Measurements from ENCODE around the gene RBP7.

Gene RBP7

DNA sequence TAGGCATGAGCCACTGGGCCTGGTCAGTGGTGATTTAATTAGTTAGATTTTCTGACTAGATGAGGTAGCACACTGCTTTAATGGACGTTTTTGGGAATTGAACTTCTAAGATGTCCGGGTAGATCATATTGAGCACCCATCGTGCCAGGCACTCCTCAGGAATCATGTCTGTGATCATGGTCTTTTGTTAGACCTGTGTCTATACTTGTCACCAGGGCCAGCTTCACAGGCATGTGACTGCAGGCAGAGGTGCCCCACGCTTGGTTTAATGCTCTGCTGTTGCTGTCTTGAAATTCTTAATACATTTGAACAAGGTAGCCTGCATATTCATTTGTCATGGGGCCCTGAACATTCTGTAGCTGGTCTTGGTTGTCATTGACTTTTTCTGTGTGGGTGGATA is 55.3 kb downstream of the RBP7 start:
- no peak overlapping the region for H3K27ac ChIP-seq (ENCODE audit: low read length)
- no peak overlapping the region for H3K4me3 ChIP-seq (ENCODE audit: low read length)
- H3K27me3 ChIP-seq (replicated peaks; ENCODE audit: insufficient read depth, low read length): no peaks in the 10 kb centered on the region
- no peaks in the 10 kb centered on the region for H3K9me2 ChIP-seq (replicated peaks; ENCODE audit: insufficient read depth, low read length)
- H3K9ac ChIP-seq (ENCODE audit: low read length): no peak overlapping the region
- no peaks in the 10 kb centered on the region for H3K9me3 ChIP-seq (replicated peaks; ENCODE audit: insufficient read depth, low read length)
- TF ChIP-seq, protein P1, sequence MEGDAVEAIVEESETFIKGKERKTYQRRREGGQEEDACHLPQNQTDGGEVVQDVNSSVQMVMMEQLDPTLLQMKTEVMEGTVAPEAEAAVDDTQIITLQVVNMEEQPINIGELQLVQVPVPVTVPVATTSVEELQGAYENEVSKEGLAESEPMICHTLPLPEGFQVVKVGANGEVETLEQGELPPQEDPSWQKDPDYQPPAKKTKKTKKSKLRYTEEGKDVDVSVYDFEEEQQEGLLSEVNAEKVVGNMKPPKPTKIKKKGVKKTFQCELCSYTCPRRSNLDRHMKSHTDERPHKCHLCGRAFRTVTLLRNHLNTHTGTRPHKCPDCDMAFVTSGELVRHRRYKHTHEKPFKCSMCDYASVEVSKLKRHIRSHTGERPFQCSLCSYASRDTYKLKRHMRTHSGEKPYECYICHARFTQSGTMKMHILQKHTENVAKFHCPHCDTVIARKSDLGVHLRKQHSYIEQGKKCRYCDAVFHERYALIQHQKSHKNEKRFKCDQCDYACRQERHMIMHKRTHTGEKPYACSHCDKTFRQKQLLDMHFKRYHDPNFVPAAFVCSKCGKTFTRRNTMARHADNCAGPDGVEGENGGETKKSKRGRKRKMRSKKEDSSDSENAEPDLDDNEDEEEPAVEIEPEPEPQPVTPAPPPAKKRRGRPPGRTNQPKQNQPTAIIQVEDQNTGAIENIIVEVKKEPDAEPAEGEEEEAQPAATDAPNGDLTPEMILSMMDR (IDR thresholded peaks at IDR 0.05; ENCODE audit: low read length): no peak
- TF ChIP-seq EZH2 (optimal IDR thresholded peaks at IDR 0.05; ENCODE audit: low read depth, low read length) (no peak), EZH2phosphoT487 (IDR thresholded peaks at IDR 0.05; ENCODE audit: low read length) (no peak)
- no peaks in the 10 kb centered on the region for H3K36me3 ChIP-seq (replicated peaks; ENCODE audit: insufficient read depth, low read length)
- no peak overlapping the region for H3K4me2 ChIP-seq (ENCODE audit: low read depth, low read length)
- peaks cover 95% of the 10 kb centered on the region for H3K79me2 ChIP-seq (ENCODE audit: low read length)
- H3K4me1 ChIP-seq (ENCODE audit: low read length): peaks cover 8% of the 10 kb centered on the region
- no peak for DNase-seq
- 0 out of 2 replicates have a peak, but pooled peaks cover 6% of the 10 kb centered on the region for H4K20me1 ChIP-seq (ENCODE audit: insufficient read depth, low read length)
- no peaks in the 10 kb centered on the region for H3F3A ChIP-seq (ENCODE audit: insufficient read depth, low read length)
- H2AFZ ChIP-seq (ENCODE audit: low read length): no peak overlapping the region

DNA sequence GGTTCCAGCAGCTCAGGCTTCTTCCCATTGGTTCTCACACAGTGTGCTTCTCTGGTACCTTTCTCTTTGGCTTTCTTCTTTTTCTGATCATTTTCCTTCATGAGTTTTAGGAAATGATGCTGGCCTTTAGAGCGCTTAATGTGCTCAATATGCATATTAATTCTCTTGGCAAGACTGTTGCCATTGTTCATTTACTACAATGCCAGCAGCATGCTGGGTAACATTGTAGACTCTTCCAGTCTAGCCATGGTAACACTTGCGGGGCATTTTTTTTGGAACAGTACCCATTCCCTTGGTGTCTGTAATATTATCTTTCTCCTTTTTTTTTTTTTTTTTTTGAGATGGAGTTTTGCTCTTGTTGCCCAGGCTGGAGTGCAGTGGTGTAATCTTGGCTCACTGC is 57.4 kb downstream of the RBP7 start:
- peaks cover 8% of the 10 kb centered on the region for H3K4me1 ChIP-seq (ENCODE audit: low read length)
- H3F3A ChIP-seq (ENCODE audit: insufficient read depth, low read length): no peaks in the 10 kb centered on the region
- H3K9ac ChIP-seq (ENCODE audit: low read length): no peak overlapping the region
- no peaks in the 10 kb centered on the region for H3K36me3 ChIP-seq (replicated peaks; ENCODE audit: insufficient read depth, low read length)
- H3K9me3 ChIP-seq (replicated peaks; ENCODE audit: insufficient read depth, low read length): no peaks in the 10 kb centered on the region
- no peaks in the 10 kb centered on the region for H3K27me3 ChIP-seq (replicated peaks; ENCODE audit: insufficient read depth, low read length)
- no peaks in the 10 kb centered on the region for H4K20me1 ChIP-seq (ENCODE audit: insufficient read depth, low read length)
- H3K79me2 ChIP-seq (ENCODE audit: low read length): peaks cover 95% of the 10 kb centered on the region
- no peak overlapping the region for H2AFZ ChIP-seq (ENCODE audit: low read length)
- H3K4me3 ChIP-seq (ENCODE audit: low read length): no peak overlapping the region
- no peak for DNase-seq
- no peak overlapping the region for H3K27ac ChIP-seq (ENCODE audit: low read length)
- TF ChIP-seq EZH2 (optimal IDR thresholded peaks at IDR 0.05; ENCODE audit: low read depth, low read length) (no peak), EZH2phosphoT487 (IDR thresholded peaks at IDR 0.05; ENCODE audit: low read length) (no peak)
- TF ChIP-seq, protein P1 (IDR thresholded peaks at IDR 0.05; ENCODE audit: low read length): no peak
- no peak overlapping the region for H3K4me2 ChIP-seq (ENCODE audit: low read depth, low read length)
- H3K9me2 ChIP-seq (replicated peaks; ENCODE audit: insufficient read depth, low read length): no peaks in the 10 kb centered on the region

DNA sequence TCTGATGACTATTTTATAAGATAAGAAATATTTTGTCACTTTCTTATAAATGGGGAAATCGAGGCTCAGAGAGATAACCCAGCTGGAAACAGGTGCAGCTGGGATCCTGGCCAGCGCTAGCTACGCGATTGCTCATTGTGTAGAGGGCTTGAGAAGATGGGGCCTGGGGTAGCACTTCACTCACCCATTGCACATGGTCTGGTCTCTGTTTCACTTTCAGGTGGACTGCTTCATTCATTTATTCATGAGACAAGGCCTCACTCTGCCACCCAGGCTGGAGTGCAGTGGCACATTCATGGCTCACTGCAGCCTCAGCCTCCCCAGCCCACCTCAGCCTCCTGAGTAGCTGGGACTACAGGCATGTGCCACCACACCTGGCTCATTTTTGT is 59.6 kb downstream of the RBP7 start:
- TF ChIP-seq, protein P1 (IDR thresholded peaks at IDR 0.05; ENCODE audit: low read length): no peak
- TF ChIP-seq EZH2phosphoT487 (IDR thresholded peaks at IDR 0.05; ENCODE audit: low read length): no peak
- no peak for TF ChIP-seq EZH2 (optimal IDR thresholded peaks at IDR 0.05; ENCODE audit: low read depth, low read length)
- no peak overlapping the region for H3K27ac ChIP-seq (ENCODE audit: low read length)
- H3K4me3 ChIP-seq (ENCODE audit: low read length): no peak overlapping the region
- H4K20me1 ChIP-seq (ENCODE audit: insufficient read depth, low read length): peaks cover 3% of the 10 kb centered on the region; the same call in 1 of the 2 replicates
- no peaks in the 10 kb centered on the region for H3K36me3 ChIP-seq (replicated peaks; ENCODE audit: insufficient read depth, low read length)
- H3K9me2 ChIP-seq (replicated peaks; ENCODE audit: insufficient read depth, low read length): no peaks in the 10 kb centered on the region
- H3F3A ChIP-seq (ENCODE audit: insufficient read depth, low read length): no peaks in the 10 kb centered on the region
- H3K9ac ChIP-seq (ENCODE audit: low read length): no peak overlapping the region
- H3K79me2 ChIP-seq (ENCODE audit: low read length): peaks cover 95% of the 10 kb centered on the region
- no peaks in the 10 kb centered on the region for H3K27me3 ChIP-seq (replicated peaks; ENCODE audit: insufficient read depth, low read length)
- H2AFZ ChIP-seq (ENCODE audit: low read length): no peak overlapping the region
- DNase-seq: peak; percentile 37
- no peaks in the 10 kb centered on the region for H3K9me3 ChIP-seq (replicated peaks; ENCODE audit: insufficient read depth, low read length)
- peaks cover 8% of the 10 kb centered on the region for H3K4me1 ChIP-seq (ENCODE audit: low read length)
- H3K4me2 ChIP-seq (ENCODE audit: low read depth, low read length): no peak overlapping the region
